GM18505 (cell line): Measurements from ENCODE around the gene ZBTB16.

Source experiments
- ATAC-seq: cut with Tn5 transposase; IDR thresholded peaks from one replicate; pipeline ENCODE4 v1.9.1; 2021; ENCODE audit not compliant: unreplicated experiment
- POLR2A ChIP-seq: IDR thresholded peaks from 4 replicates; pipeline ENCODE4 v1.6.1; 2011; ENCODE audit warnings: borderline replicate concordance; ENCODE audit not compliant: insufficient read depth, insufficient read length; ENCODE audit errors: extremely low read depth

Gene ZBTB16

GRCh38 chr11:114259124-114259526 lies 199.6 kb downstream of the ZBTB16 start:
- no peak for ATAC-seq
- no peak for TF ChIP-seq POLR2A

- TF ChIP-seq POLR2A = no peak
- no peak for ATAC-seq
Observed at GRCh38 chr11:114259551-114259983, 200.1 kb downstream of the ZBTB16 start.

GRCh38 chr11:114260077-114260476 lies 200.6 kb downstream of the ZBTB16 start:
- no peak for TF ChIP-seq POLR2A
- no peak for ATAC-seq

GRCh38 chr11:114260483-114260882 lies 201.0 kb downstream of the ZBTB16 start:
- no peak for ATAC-seq
- no peak for TF ChIP-seq POLR2A

- no peak for TF ChIP-seq POLR2A
- no peak for ATAC-seq
Observed at GRCh38 chr11:114261791-114262190, 202.3 kb downstream of the ZBTB16 start.

GRCh38 chr11:114262681-114263512 lies 203.4 kb downstream of the ZBTB16 start:
- no peak for TF ChIP-seq POLR2A
- no peak for ATAC-seq

- no peak for ATAC-seq
- TF ChIP-seq POLR2A = no peak
Observed at GRCh38 chr11:114263513-114264170, 204.1 kb downstream of the ZBTB16 start.

GRCh38 chr11:114264381-114264780 lies 204.9 kb downstream of the ZBTB16 start:
- no peak for TF ChIP-seq POLR2A
- ATAC-seq = no peak

- TF ChIP-seq POLR2A = no peak
Observed at GRCh38 chr11:114265122-114265878, 205.8 kb downstream of the ZBTB16 start.

GRCh38 chr11:114269498-114269897 lies 210.0 kb downstream of the ZBTB16 start:
- TF ChIP-seq POLR2A = no peak
- ATAC-seq = no peak

More at GRCh38 chr11:114265122-114265878, 205.8 kb downstream of the ZBTB16 start:
- no peak for ATAC-seq

GRCh38 chr11:114270531-114271270 lies 211.2 kb downstream of the ZBTB16 start:
- TF ChIP-seq POLR2A = no peak
- ATAC-seq = no peak

GRCh38 chr11:114271316-114271715 lies 211.8 kb downstream of the ZBTB16 start:
- no peak for ATAC-seq

GRCh38 chr11:114272311-114272710 lies 212.8 kb downstream of the ZBTB16 start:
- ATAC-seq = no peak
- no peak for TF ChIP-seq POLR2A

More at GRCh38 chr11:114271316-114271715, 211.8 kb downstream of the ZBTB16 start:
- no peak for TF ChIP-seq POLR2A
